ENCODE data around the gene PRKAG1.

GRCh38 chr12:48995086-48995879, 23.3 kb downstream of the PRKAG1 start:
- TF ChIP-seq CTCF (IDR thresholded peaks at IDR 0.05) = peak; percentile 43 to 66 (median 44)
- TF ChIP-seq POLR2AphosphoS5 (IDR thresholded peaks at IDR 0.05; ENCODE audit: insufficient read depth in 1 of 2, low read depth in 1 of 2) = no peak
- no peak for TF ChIP-seq POLR2A (IDR thresholded peaks at IDR 0.05)

All from vagina (tissue), 2 donors.